Tibial nerve (tissue), 4 donors: Measurements from ENCODE around the gene ARSB.

ENCODE experiments used
- EP300 ChIP-seq, 2 donors: sonication (generic); formaldehyde crosslinking; IDR thresholded peaks; one replicate each; pipeline ENCODE4 v1.6.1; 2017; ENCODE audit warnings: antibody characterized with exemption in 2 of 2, mild to moderate bottlenecking in 1 of 2
- TF ChIP-seq, protein P1 (sequence below), 5 experiments: fragments of 200-600 bp in 3 of 5; fragments of 450-650 bp in 2 of 5; sonication (generic) in 3 of 5; IDR thresholded peaks; one replicate each; pipeline ENCODE4 v1.5.1; 2016 to 2019; ENCODE audit warnings: antibody characterized with exemption in 5 of 5, mild to moderate bottlenecking in 3 of 5, moderate library complexity in 2 of 5

DNA sequence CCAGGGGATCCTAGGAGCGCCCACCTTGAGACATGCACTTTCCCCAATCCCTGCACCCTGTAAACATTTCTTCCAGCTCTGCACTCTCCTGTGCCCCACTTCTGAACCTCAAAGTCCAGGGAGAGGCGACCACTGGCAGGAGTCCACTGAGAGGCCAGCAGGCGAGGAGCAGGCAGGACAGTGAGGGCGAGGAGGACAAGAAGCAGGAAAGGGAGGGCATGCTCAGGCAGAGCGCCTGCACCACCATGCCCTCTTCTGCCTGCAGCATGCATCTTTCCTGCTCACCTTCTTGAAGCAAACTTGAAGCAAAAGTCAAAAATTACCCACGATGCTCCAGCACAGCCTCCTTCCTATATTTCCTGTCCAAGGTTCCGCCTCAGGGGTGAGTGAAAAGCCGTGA lies 10.1 kb downstream of the ARSB start:
- TF ChIP-seq, protein P1, sequence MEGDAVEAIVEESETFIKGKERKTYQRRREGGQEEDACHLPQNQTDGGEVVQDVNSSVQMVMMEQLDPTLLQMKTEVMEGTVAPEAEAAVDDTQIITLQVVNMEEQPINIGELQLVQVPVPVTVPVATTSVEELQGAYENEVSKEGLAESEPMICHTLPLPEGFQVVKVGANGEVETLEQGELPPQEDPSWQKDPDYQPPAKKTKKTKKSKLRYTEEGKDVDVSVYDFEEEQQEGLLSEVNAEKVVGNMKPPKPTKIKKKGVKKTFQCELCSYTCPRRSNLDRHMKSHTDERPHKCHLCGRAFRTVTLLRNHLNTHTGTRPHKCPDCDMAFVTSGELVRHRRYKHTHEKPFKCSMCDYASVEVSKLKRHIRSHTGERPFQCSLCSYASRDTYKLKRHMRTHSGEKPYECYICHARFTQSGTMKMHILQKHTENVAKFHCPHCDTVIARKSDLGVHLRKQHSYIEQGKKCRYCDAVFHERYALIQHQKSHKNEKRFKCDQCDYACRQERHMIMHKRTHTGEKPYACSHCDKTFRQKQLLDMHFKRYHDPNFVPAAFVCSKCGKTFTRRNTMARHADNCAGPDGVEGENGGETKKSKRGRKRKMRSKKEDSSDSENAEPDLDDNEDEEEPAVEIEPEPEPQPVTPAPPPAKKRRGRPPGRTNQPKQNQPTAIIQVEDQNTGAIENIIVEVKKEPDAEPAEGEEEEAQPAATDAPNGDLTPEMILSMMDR (IDR thresholded peaks at IDR 0.05) = no peak
- TF ChIP-seq EP300 (IDR thresholded peaks at IDR 0.05) = no peak
